ENCODE results near the gene THAP8. TPM values are rescaled to one million over a fixed set of nuclear protein-coding genes. Genes with fewer than 3 reads are reported as not detected.

THAP8 gene
- total RNA-seq, 1 experiment from 2014 or later: 6.6 TPM

- peaks cover 14% of the 10 kb centered on the region for H3K4me1 Mint-ChIP-seq
- ChIA-PET POLR2A (interaction anchor here (0.7 kb wide), 1 partner anchor 851 kb away, joined by 4 read pairs; no protein-coding TSS in a partner anchor), CTCF (interaction anchor here (1.0 to 2.6 kb wide), 19 partner anchors 9 to 209 kb away, joined by 3 to 13 read pairs (median 6); partner anchors contain the start of genes ALKBH6, SYNE4 and THAP8)
- DNase-seq (ENCODE audit: low spot score): no peak
- H3K27ac Mint-ChIP-seq: no peak overlapping the region
- no peaks in the 10 kb centered on the region for H3K36me3 Mint-ChIP-seq
- H3K9me3 Mint-ChIP-seq: peaks cover 5% of the 10 kb centered on the region; the same call in 1 of the 2 replicates
- no peak for ATAC-seq
- H3K27me3 Mint-ChIP-seq (ENCODE audit: low read depth): peaks cover 19% of the 10 kb centered on the region
- H3K4me3 Mint-ChIP-seq: no peak overlapping the region
- TF ChIP-seq MYBL2 (CRISPR knock-in tag; IDR thresholded peaks at IDR 0.05) (no peak), ZNF416 (CRISPR knock-in tag; IDR thresholded peaks at IDR 0.05) (no peak), ZNF281 (CRISPR knock-in tag; IDR thresholded peaks at IDR 0.05) (no peak), FOXJ3 (CRISPR knock-in tag; IDR thresholded peaks at IDR 0.05; ENCODE audit: borderline replicate concordance) (no peak), E2F4 (CRISPR knock-in tag; IDR thresholded peaks at IDR 0.05; ENCODE audit: borderline replicate concordance, low read depth) (no peak), ZSCAN18 (CRISPR knock-in tag; IDR thresholded peaks at IDR 0.05) (no peak), HMGA2 (CRISPR knock-in tag; IDR thresholded peaks at IDR 0.05) (no peak), MAX (CRISPR knock-in tag; IDR thresholded peaks at IDR 0.05) (no peak), ETV6 (CRISPR knock-in tag; IDR thresholded peaks at IDR 0.05) (no peak), TEAD1 (CRISPR knock-in tag; IDR thresholded peaks at IDR 0.05) (no peak), USF1 (CRISPR knock-in tag; IDR thresholded peaks at IDR 0.05) (no peak), ZNF219 (CRISPR knock-in tag; IDR thresholded peaks at IDR 0.05; ENCODE audit: borderline replicate concordance) (no peak), TEAD4 (CRISPR knock-in tag; IDR thresholded peaks at IDR 0.05) (no peak)
Measured at GRCh38 chr19:35992907-35993765, 60.9 kb downstream of the THAP8 start.

- Mint-ChIP-seq H3K4me1 (peaks cover 14% of the 10 kb centered on the region), H3K36me3 (no peaks in the 10 kb centered on the region), H3K4me3 (no peak overlapping the region), H3K27ac (no peak overlapping the region), H3K27me3 (ENCODE audit: low read depth) (peaks cover 26% of the 10 kb centered on the region), H3K9me3 (peaks cover 5% of the 10 kb centered on the region; the same call in 1 of the 2 replicates)
- ChIA-PET POLR2A (interaction anchor here (0.6 to 0.7 kb wide), 2 partner anchors 52 to 850 kb away, joined by 4 read pairs; no protein-coding TSS in a partner anchor), CTCF (interaction anchor here (0.7 to 1.2 kb wide), 5 partner anchors 15 to 347 kb away, joined by 3 to 10 read pairs (median 3); no protein-coding TSS in a partner anchor)
- ATAC-seq (no peak), DNase-seq (ENCODE audit: low spot score) (no peak)
- TF ChIP-seq TP53 (CRISPR knock-in tag; IDR thresholded peaks at IDR 0.05): no peak
- TF ChIP-seq CREB1 (CRISPR knock-in tag; IDR thresholded peaks at IDR 0.05): no peak
- no peak for TF ChIP-seq GRHL2 (CRISPR knock-in tag; IDR thresholded peaks at IDR 0.05; ENCODE audit: insufficient replicate concordance, severe bottlenecking)
- no peak for TF ChIP-seq OVOL2 (CRISPR knock-in tag; IDR thresholded peaks at IDR 0.05; ENCODE audit: borderline replicate concordance)
- no peak for TF ChIP-seq ATF6 (CRISPR knock-in tag; IDR thresholded peaks at IDR 0.05)
- TF ChIP-seq STAT6 (CRISPR knock-in tag; conservative IDR thresholded peaks at IDR 0.05; ENCODE audit: low read depth): no peak
- TF ChIP-seq NFATC4 (CRISPR knock-in tag; IDR thresholded peaks at IDR 0.05): no peak
- no peak for TF ChIP-seq ZNF317 (CRISPR knock-in tag; IDR thresholded peaks at IDR 0.05; ENCODE audit: borderline replicate concordance, low read depth)
- TF ChIP-seq ZNF232 (CRISPR knock-in tag; IDR thresholded peaks at IDR 0.05): no peak
Measured at GRCh38 chr19:35991731-35992450, 62.2 kb downstream of the THAP8 start.

All from WTC11 (cell line).